ENCODE data around the gene RBMS3.

- TF ChIP-seq, protein P1, sequence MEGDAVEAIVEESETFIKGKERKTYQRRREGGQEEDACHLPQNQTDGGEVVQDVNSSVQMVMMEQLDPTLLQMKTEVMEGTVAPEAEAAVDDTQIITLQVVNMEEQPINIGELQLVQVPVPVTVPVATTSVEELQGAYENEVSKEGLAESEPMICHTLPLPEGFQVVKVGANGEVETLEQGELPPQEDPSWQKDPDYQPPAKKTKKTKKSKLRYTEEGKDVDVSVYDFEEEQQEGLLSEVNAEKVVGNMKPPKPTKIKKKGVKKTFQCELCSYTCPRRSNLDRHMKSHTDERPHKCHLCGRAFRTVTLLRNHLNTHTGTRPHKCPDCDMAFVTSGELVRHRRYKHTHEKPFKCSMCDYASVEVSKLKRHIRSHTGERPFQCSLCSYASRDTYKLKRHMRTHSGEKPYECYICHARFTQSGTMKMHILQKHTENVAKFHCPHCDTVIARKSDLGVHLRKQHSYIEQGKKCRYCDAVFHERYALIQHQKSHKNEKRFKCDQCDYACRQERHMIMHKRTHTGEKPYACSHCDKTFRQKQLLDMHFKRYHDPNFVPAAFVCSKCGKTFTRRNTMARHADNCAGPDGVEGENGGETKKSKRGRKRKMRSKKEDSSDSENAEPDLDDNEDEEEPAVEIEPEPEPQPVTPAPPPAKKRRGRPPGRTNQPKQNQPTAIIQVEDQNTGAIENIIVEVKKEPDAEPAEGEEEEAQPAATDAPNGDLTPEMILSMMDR (IDR thresholded peaks at IDR 0.05): no peak
- TF ChIP-seq POLR2A (IDR thresholded peaks at IDR 0.05): no peak
Observed at GRCh38 chr3:30048431-30048830, 767.6 kb downstream of the RBMS3 start.

Measured in thyroid gland (tissue), 4 donors.